Spleen (tissue), 11 donors: ENCODE results near the gene PNMA8A. TPM values are rescaled to one million over a fixed set of nuclear protein-coding genes. Genes with fewer than 3 reads are reported as not detected.
A peak's percentile ranks its signal among the peaks of the same experiment; 100 is the strongest.

ENCODE experiments used
- DNase-seq: peaks from one replicate; pipeline ENCODE4 v3.0.0-alpha.2; 2020
- H3K27ac ChIP-seq, 8 donors: fragments of 200-600 bp; sonication (generic) in 7 of 8; 1 replicate in 4 of 8; 2 replicates in 4 of 8; pipeline versions ENCODE4 v1.5.0 to v1.8.0; 2016 to 2021; ENCODE audit warnings: inconsistent platforms in 4 of 8, mild to moderate bottlenecking in 4 of 8, moderate library complexity in 1 of 8
- H3K27me3 ChIP-seq, 7 donors: fragments of 200-600 bp; sonication (generic) in 6 of 7; replicated peaks in 1 of 7; 1 replicate in 4 of 7; 2 replicates in 3 of 7; pipeline versions ENCODE4 v1.5.0 to v1.8.0; 2016 to 2021; ENCODE audit warnings: inconsistent platforms in 3 of 7, mild to moderate bottlenecking in 1 of 7
- H3K36me3 ChIP-seq, 6 donors: fragments of 200-600 bp; sonication (generic) in 5 of 6; 1 replicate in 4 of 6; 2 replicates in 2 of 6; pipeline versions ENCODE4 v1.5.0 to v1.8.0; 2016 to 2021; ENCODE audit warnings: inconsistent platforms in 2 of 6
- H3K4me1 ChIP-seq, 6 donors: fragments of 200-600 bp; sonication (generic) in 5 of 6; 1 replicate in 3 of 6; 2 replicates in 3 of 6; pipeline versions ENCODE4 v1.5.0 to v1.8.0; 2016 to 2021; ENCODE audit warnings: inconsistent platforms in 3 of 6
- H3K4me3 ChIP-seq, 8 donors: fragments of 200-600 bp; sonication (generic) in 7 of 8; 1 replicate in 4 of 8; 2 replicates in 4 of 8; pipeline versions ENCODE4 v1.5.0 to v1.8.0; 2016 to 2021; ENCODE audit warnings: inconsistent platforms in 4 of 8, mild to moderate bottlenecking in 4 of 8, moderate library complexity in 2 of 8
- H3K9me3 ChIP-seq, 8 donors: fragments of 200-600 bp; sonication (generic) in 7 of 8; 1 replicate in 4 of 8; 2 replicates in 4 of 8; pipeline versions ENCODE4 v1.5.0 to v1.8.0; 2016 to 2021; ENCODE audit warnings: inconsistent platforms in 4 of 8
- POLR2A ChIP-seq, 3 donors: fragments of 450-650 bp; IDR thresholded peaks; one replicate each; pipeline ENCODE4 v1.5.1; 2017; ENCODE audit warnings: antibody characterized with exemption in 3 of 3, mild to moderate bottlenecking in 1 of 3
- POLR2AphosphoS5 ChIP-seq, 3 donors: sonication (generic); formaldehyde crosslinking; IDR thresholded peaks; one replicate each; pipeline ENCODE4 v1.5.1; 2017; ENCODE audit warnings: antibody characterized with exemption in 3 of 3
- WGBS, 5 donors: extraction: QIAGEN DNeasy Blood & Tissue Kit in 3 of 5; methylation state at CpG; one replicate each; pipeline versions ENCODE4 v1.1.5 to v1.1.7; 2013 to 2018; 5-methylcytosine and 5-hydroxymethylcytosine counted together
- intact Hi-C: fragments of 100-400 bp; cut with DNase I; formaldehyde crosslinking; loops from one replicate; pipeline ENCODE4 v1.15.0; 2023; ENCODE audit warnings: low total_unique reads
- polyA plus RNA-seq, 3 donors: library from polyadenylated mRNA; stranded (reverse); fragments of 200-250 nt; gene quantifications; one replicate each; pipeline ENCODE4 v1.2.1, GENCODE V29; 2013
- total RNA-seq, 7 donors: library from RNA; depleted of rRNA in 3 of 7; stranded (reverse); fragments of >200 nt in 3 of 7; fragmentation: NEBNext Ultra II Directional in 4 of 7; extraction: Animal tissue kit (Norgen Biotek cat#: 25700) in 4 of 7; gene quantifications; one replicate each; pipeline versions ENCODE4 v1.1.0 to v1.2.1, GENCODE V29; 2016 to 2021
- TF ChIP-seq, protein P1 (sequence below), 11 experiments: fragments of 200-600 bp in 7 of 11; fragments of 450-650 bp in 4 of 11; sonication (generic) in 4 of 11; IDR thresholded peaks in 8 of 11; conservative IDR thresholded peaks in 3 of 11; 1 replicate in 7 of 11; 2 replicates in 4 of 11; pipeline versions ENCODE4 v1.4.0 to v1.8.0; 2016 to 2021; ENCODE audit warnings: antibody characterized with exemption in 11 of 11, inconsistent platforms in 4 of 11, mild to moderate bottlenecking in 1 of 11
- donor health status: healthy with polysubstance abuse.
- donor health status: DM: no; HTN: no; CAD: no; lungs with moderate emphysema.
- donor health status: DM: no; HTN: no; CAD: no.
- donor health status: Bipolar disorder and iron deficiency.
- donor health status: healthy.
- donor health status: DM: no; HTN: no; CAD: no.
- donor health status: DM: yes; HTN: yes; CAD: no.

PNMA8A gene
- total and polyA plus RNA-seq, 10 donors, result 0.13 to 2.7 (median 1.2) TPM

- DNase-seq, result no peak
- 88 to 96% (median 92%) methylated on average over 10 of the region's 10 CpGs for WGBS, 5 donors
- intact Hi-C loops, result no loop called here
- H3K27me3 ChIP-seq, result no peaks in the 10 kb centered on the region
- TF ChIP-seq POLR2AphosphoS5 (IDR thresholded peaks at IDR 0.05) (no peak), POLR2A (IDR thresholded peaks at IDR 0.05) (no peak)
- TF ChIP-seq, protein P1, sequence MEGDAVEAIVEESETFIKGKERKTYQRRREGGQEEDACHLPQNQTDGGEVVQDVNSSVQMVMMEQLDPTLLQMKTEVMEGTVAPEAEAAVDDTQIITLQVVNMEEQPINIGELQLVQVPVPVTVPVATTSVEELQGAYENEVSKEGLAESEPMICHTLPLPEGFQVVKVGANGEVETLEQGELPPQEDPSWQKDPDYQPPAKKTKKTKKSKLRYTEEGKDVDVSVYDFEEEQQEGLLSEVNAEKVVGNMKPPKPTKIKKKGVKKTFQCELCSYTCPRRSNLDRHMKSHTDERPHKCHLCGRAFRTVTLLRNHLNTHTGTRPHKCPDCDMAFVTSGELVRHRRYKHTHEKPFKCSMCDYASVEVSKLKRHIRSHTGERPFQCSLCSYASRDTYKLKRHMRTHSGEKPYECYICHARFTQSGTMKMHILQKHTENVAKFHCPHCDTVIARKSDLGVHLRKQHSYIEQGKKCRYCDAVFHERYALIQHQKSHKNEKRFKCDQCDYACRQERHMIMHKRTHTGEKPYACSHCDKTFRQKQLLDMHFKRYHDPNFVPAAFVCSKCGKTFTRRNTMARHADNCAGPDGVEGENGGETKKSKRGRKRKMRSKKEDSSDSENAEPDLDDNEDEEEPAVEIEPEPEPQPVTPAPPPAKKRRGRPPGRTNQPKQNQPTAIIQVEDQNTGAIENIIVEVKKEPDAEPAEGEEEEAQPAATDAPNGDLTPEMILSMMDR (IDR thresholded peaks at IDR 0.05 in 8 of 11, conservative IDR thresholded peaks at IDR 0.05 in 3 of 11), result no peak
- H3K27ac ChIP-seq, result no peak overlapping the region
- peaks cover 0 to 11% (median 9%) of the 10 kb centered on the region in 8 donors for H3K9me3 ChIP-seq
- no peaks in the 10 kb centered on the region for H3K4me1 ChIP-seq
- no peaks in the 10 kb centered on the region for H3K36me3 ChIP-seq
- no peak overlapping the region for H3K4me3 ChIP-seq
Measured at GRCh38 chr19:46448601-46449000, 22.8 kb downstream of the PNMA8A start.

DNA sequence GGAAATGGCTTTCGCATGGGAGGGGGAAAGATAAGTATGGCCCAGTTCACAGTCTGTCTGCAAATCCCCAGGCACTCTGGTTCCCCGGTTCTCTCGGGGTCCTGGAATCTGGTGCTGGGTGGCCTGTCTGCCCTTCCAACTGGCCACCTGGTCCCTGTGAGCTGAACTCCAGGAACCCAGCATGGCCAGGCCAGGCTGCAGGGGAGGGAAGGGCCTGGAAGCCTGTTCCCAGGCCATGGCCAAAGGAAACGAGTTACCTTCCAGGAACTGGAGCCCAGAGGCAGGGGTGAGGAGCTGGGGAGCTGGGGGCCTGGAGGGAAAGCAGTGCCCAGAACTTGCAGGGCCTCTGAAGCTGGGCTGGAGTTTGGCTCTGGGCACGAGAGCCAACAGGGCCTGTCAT, 23.5 kb downstream of the PNMA8A start:
- WGBS, 5 donors, result 34 to 53% (median 46%) methylated on average over 2 to 5 of the region's 5 CpGs
- Histone ChIP-seq H3K4me3 (no peak overlapping the region), H3K36me3 (no peaks in the 10 kb centered on the region), H3K27me3 (no peaks in the 10 kb centered on the region), H3K9me3 (peaks cover 0 to 11% (median 9%) of the 10 kb centered on the region in 8 donors), H3K27ac (peak overlapping the region in 1 of 8 donors; percentile 8), H3K4me1 (peaks cover 0 to 6% (median 4%) of the 10 kb centered on the region in 6 donors)
- intact Hi-C loops, result no loop called here
- TF ChIP-seq, protein P1 (IDR thresholded peaks at IDR 0.05 in 8 of 11, conservative IDR thresholded peaks at IDR 0.05 in 3 of 11), result no peak
- TF ChIP-seq POLR2A (IDR thresholded peaks at IDR 0.05), result no peak
- TF ChIP-seq POLR2AphosphoS5 (IDR thresholded peaks at IDR 0.05), result no peak
- no peak for DNase-seq

GRCh38 chr19:46447006-46447405, 24.4 kb downstream of the PNMA8A start:
- no peak for DNase-seq
- H3K4me1 ChIP-seq, result peaks cover 0 to 8% (median 6%) of the 10 kb centered on the region in 6 donors
- H3K27me3 ChIP-seq, result no peaks in the 10 kb centered on the region
- H3K36me3 ChIP-seq, result no peaks in the 10 kb centered on the region
- H3K9me3 ChIP-seq, result peaks cover 0 to 11% (median 9%) of the 10 kb centered on the region in 8 donors
- intact Hi-C loops, result no loop called here
- TF ChIP-seq POLR2A (IDR thresholded peaks at IDR 0.05) (no peak), POLR2AphosphoS5 (IDR thresholded peaks at IDR 0.05) (no peak)
- TF ChIP-seq, protein P1 (IDR thresholded peaks at IDR 0.05 in 8 of 11, conservative IDR thresholded peaks at IDR 0.05 in 3 of 11), result no peak
- H3K27ac ChIP-seq, result no peak overlapping the region
- no peak overlapping the region for H3K4me3 ChIP-seq
- WGBS, 5 donors, result 35 to 48% (median 37%) methylated on average over 3 of the region's 3 CpGs

DNA sequence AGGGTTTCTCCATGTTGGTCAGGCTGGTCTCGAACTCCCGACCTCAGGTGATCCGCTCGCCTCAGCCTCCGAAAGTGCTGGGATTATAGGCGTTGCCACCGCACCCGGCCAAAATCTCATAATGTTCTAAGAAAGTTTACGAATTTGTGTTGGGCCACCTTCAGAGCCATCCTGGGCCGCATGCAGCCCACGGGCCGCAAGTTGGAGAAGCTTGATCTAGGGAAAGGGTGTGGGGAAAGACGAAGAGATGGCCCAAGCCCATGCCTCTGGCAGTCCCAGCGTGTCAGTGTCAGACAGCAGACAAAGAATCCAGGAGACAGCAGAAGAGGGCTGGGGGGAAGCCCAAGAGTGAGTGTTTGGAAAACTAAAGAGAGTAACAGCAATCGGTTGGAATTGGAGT, 25.3 kb downstream of the PNMA8A start:
- 83 to 88% (median 85%) methylated on average over 13 to 15 of the region's 15 CpGs for WGBS, 5 donors
- Histone ChIP-seq H3K4me1 (peaks cover 0 to 8% (median 6%) of the 10 kb centered on the region in 6 donors), H3K27ac (no peak overlapping the region), H3K4me3 (no peak overlapping the region), H3K9me3 (peaks cover 0 to 11% (median 9%) of the 10 kb centered on the region in 8 donors), H3K36me3 (no peaks in the 10 kb centered on the region), H3K27me3 (no peaks in the 10 kb centered on the region)
- intact Hi-C loops, result no loop called here
- DNase-seq, result no peak
- TF ChIP-seq, protein P1 (IDR thresholded peaks at IDR 0.05 in 8 of 11, conservative IDR thresholded peaks at IDR 0.05 in 3 of 11), result no peak
- no peak for TF ChIP-seq POLR2AphosphoS5 (IDR thresholded peaks at IDR 0.05)
- TF ChIP-seq POLR2A (IDR thresholded peaks at IDR 0.05), result no peak
